Measurements from ENCODE around the gene MYCT1. TPM values are rescaled to one million over a fixed set of nuclear protein-coding genes. Genes with fewer than 3 reads are reported as not detected.

Gene MYCT1
- total RNA-seq, 1 experiment from 2014 or later: 1.5 TPM

GRCh38 chr6:152750694-152751093, 53.0 kb downstream of the MYCT1 start, which contains the start of gene VIP:
Gene VIP, plus strand, starts transcription at chr6:152750797. Its CDS starts 1,381 bp downstream, at chr6:152752178.
- ATAC-seq (peak; percentile 100), DNase-seq (ENCODE audit: low spot score) (peak; percentile 47)
- TF ChIP-seq FOXP4 (CRISPR knock-in tag; IDR thresholded peaks at IDR 0.05): 0 out of 2 replicates have a peak, but pooled peaks have one; percentile 18
- 0 out of 2 replicates have a peak, but pooled peaks have one; percentile 30 for TF ChIP-seq FOXK1 (CRISPR knock-in tag; IDR thresholded peaks at IDR 0.05)
- TF ChIP-seq ATF3 (CRISPR knock-in tag; conservative IDR thresholded peaks at IDR 0.05): no peak
- TF ChIP-seq ETV6 (CRISPR knock-in tag; IDR thresholded peaks at IDR 0.05): 0 out of 2 replicates have a peak, but pooled peaks have one; percentile 21
- 0 out of 2 replicates have a peak, but pooled peaks have one; percentile 27 for TF ChIP-seq ZNF121 (CRISPR knock-in tag; IDR thresholded peaks at IDR 0.05)
- TF ChIP-seq IRF2 (CRISPR knock-in tag; IDR thresholded peaks at IDR 0.05; ENCODE audit: borderline replicate concordance, low read depth): no peak
- Mint-ChIP-seq H3K4me3 (no peak within 1 kb of the TSS), H3K27me3 (ENCODE audit: low read depth) (no peaks in the 10 kb centered on the region), H3K27ac (no peak within 1 kb of the TSS), H3K36me3 (no peaks in the 10 kb centered on the region), H3K9me3 (no peaks in the 10 kb centered on the region), H3K4me1 (peaks cover 11% of the 10 kb centered on the region)
- ChIA-PET POLR2A (no interaction called here), CTCF (interaction anchor here (0.7 to 2.7 kb wide), 2 partner anchors 197 kb away, joined by 3 to 13 read pairs; no protein-coding TSS in a partner anchor)

DNA sequence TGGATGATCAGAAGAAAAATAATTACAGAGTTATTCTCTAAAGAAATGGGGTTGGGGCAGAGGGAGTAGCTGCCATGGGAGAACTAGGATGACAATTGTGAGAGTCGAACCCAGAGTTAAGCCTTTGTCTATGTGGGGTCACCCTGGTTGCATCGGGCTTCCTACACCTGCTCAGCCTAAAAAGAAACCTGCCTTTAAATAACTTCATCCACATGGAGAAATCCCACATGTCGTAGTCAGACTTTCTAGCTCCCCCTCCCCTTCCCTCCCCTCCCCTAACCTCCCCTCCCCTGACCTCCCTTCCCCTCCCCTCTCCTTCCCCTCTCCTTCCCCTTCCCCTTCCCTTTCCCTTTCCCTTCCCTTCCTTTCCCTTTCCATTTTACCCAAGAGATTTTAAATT, 67.6 kb downstream of the MYCT1 start:
- no peaks in the 10 kb centered on the region for H3K36me3 Mint-ChIP-seq
- no peaks in the 10 kb centered on the region for H3K27me3 Mint-ChIP-seq (ENCODE audit: low read depth)
- ATAC-seq (no peak), DNase-seq (ENCODE audit: low spot score) (no peak)
- no peak overlapping the region for H3K4me3 Mint-ChIP-seq
- CTCF ChIA-PET: no interaction called here
- no peaks in the 10 kb centered on the region for H3K4me1 Mint-ChIP-seq
- H3K9me3 Mint-ChIP-seq: no peaks in the 10 kb centered on the region
- no peak overlapping the region for H3K27ac Mint-ChIP-seq
- no peak for TF ChIP-seq IRF2 (CRISPR knock-in tag; IDR thresholded peaks at IDR 0.05; ENCODE audit: borderline replicate concordance, low read depth)
- no peak for TF ChIP-seq EMX1 (CRISPR knock-in tag; IDR thresholded peaks at IDR 0.05)
- no peak for TF ChIP-seq ZSCAN18 (CRISPR knock-in tag; IDR thresholded peaks at IDR 0.05)
- TF ChIP-seq FOXP4 (CRISPR knock-in tag; IDR thresholded peaks at IDR 0.05): no peak
- no peak for TF ChIP-seq ZNF396 (CRISPR knock-in tag; IDR thresholded peaks at IDR 0.05; ENCODE audit: borderline replicate concordance)
- TF ChIP-seq HMGA2 (CRISPR knock-in tag; IDR thresholded peaks at IDR 0.05): no peak
- POLR2A ChIA-PET: no interaction called here

DNA sequence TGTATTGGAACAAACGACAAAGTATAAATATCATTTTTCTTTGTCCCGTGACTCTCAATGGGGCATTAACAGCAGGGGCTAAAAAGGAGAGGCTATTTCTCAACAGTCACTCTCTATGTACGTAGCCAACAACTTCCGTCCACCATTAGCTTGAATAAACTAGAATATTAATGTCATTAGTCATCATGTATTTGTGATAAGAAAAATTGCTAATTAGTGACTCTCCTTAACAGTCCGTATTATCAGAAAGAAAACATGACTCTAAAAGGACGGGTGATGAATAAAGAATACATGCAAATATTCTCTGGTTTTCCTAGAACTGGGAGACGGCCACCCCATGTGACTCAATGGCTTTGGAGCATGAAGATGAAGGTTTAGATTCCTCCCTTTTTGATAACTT, 71.5 kb downstream of the MYCT1 start:
- ATAC-seq (no peak), DNase-seq (ENCODE audit: low spot score) (no peak)
- Mint-ChIP-seq H3K4me3 (no peak overlapping the region), H3K4me1 (no peaks in the 10 kb centered on the region), H3K27me3 (ENCODE audit: low read depth) (no peaks in the 10 kb centered on the region), H3K27ac (no peak overlapping the region), H3K36me3 (no peaks in the 10 kb centered on the region), H3K9me3 (no peaks in the 10 kb centered on the region)
- ChIA-PET CTCF (no interaction called here), POLR2A (no interaction called here)
- no peak for TF ChIP-seq MLX (CRISPR knock-in tag; IDR thresholded peaks at IDR 0.05)
- TF ChIP-seq, protein P1, sequence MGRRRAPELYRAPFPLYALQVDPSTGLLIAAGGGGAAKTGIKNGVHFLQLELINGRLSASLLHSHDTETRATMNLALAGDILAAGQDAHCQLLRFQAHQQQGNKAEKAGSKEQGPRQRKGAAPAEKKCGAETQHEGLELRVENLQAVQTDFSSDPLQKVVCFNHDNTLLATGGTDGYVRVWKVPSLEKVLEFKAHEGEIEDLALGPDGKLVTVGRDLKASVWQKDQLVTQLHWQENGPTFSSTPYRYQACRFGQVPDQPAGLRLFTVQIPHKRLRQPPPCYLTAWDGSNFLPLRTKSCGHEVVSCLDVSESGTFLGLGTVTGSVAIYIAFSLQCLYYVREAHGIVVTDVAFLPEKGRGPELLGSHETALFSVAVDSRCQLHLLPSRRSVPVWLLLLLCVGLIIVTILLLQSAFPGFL (CRISPR knock-in tag; IDR thresholded peaks at IDR 0.05; ENCODE audit: borderline replicate concordance): no peak
- no peak for TF ChIP-seq ZNF416 (CRISPR knock-in tag; IDR thresholded peaks at IDR 0.05)
- TF ChIP-seq ZNF232 (CRISPR knock-in tag; IDR thresholded peaks at IDR 0.05): no peak
- no peak for TF ChIP-seq ZNF317 (CRISPR knock-in tag; IDR thresholded peaks at IDR 0.05; ENCODE audit: borderline replicate concordance, low read depth)
- TF ChIP-seq RELA (CRISPR knock-in tag; IDR thresholded peaks at IDR 0.05; ENCODE audit: borderline replicate concordance): no peak
- no peak for TF ChIP-seq TEAD1 (CRISPR knock-in tag; IDR thresholded peaks at IDR 0.05)
- TF ChIP-seq ZNF396 (CRISPR knock-in tag; IDR thresholded peaks at IDR 0.05; ENCODE audit: borderline replicate concordance): no peak
- TF ChIP-seq SOX15 (CRISPR knock-in tag; IDR thresholded peaks at IDR 0.05): no peak
- TF ChIP-seq NFE2L1 (CRISPR knock-in tag; IDR thresholded peaks at IDR 0.05): no peak
- TF ChIP-seq NR1H2 (CRISPR knock-in tag; IDR thresholded peaks at IDR 0.05): no peak
- TF ChIP-seq NFATC4 (CRISPR knock-in tag; IDR thresholded peaks at IDR 0.05): no peak
- no peak for TF ChIP-seq ZBTB43 (CRISPR knock-in tag; IDR thresholded peaks at IDR 0.05)
- TF ChIP-seq HMGA2 (CRISPR knock-in tag; IDR thresholded peaks at IDR 0.05): no peak

All from WTC11 (cell line).